HepG2 (cell line): ENCODE data around the gene MYH9. TPM values are rescaled to one million over a fixed set of nuclear protein-coding genes. Genes with fewer than 3 reads are reported as not detected.

Experiments used
- ARID2 ChIP-seq: sonication (generic); formaldehyde crosslinking; IDR thresholded peaks from 2 replicates; pipeline ENCODE4 v1.8.1; 2022; ENCODE audit warnings: mild to moderate bottlenecking, missing genetic modification reagents, borderline replicate concordance
- DNMT1 ChIP-seq: sonication (generic); formaldehyde crosslinking; IDR thresholded peaks from 2 replicates; pipeline ENCODE4 v1.5.1; 2020; ENCODE audit warnings: mild to moderate bottlenecking, missing genetic modification reagents
- HNRNPLL ChIP-seq: fragments of 200-400 bp; formaldehyde crosslinking; IDR thresholded peaks from 2 replicates; pipeline ENCODE4 v1.6.1; 2017; ENCODE audit warnings: mild to moderate bottlenecking, low read depth, low read length; ENCODE audit not compliant: poor library complexity, severe bottlenecking
- MAZ ChIP-seq, 2 experiments: sonication (generic) in 1 of 2; formaldehyde crosslinking in 1 of 2; IDR thresholded peaks; 2 replicates each; pipeline versions ENCODE4 v1.5.0 to v1.6.1; 2012 to 2020; ENCODE audit warnings: low read depth in 2 of 2, mild to moderate bottlenecking in 2 of 2, borderline replicate concordance in 1 of 2, improper control_type of control experiment in 1 of 2, low read length in 1 of 2, missing genetic modification reagents in 1 of 2, moderate library complexity in 1 of 2
- MXI1 ChIP-seq: IDR thresholded peaks from 3 replicates; pipeline ENCODE4 v1.6.1; 2012; ENCODE audit warnings: low read depth, low read length, inconsistent platforms, borderline replicate concordance
- NCOA5 ChIP-seq: sonication (generic); formaldehyde crosslinking; IDR thresholded peaks from 2 replicates; pipeline ENCODE4 v1.4.0; 2020; ENCODE audit warnings: missing genetic modification reagents
- PCBP1 ChIP-seq: fragments of 200-400 bp; formaldehyde crosslinking; IDR thresholded peaks from 2 replicates; pipeline ENCODE4 v1.6.1; 2017; ENCODE audit warnings: mild to moderate bottlenecking, low read depth, low read length, borderline replicate concordance
- POLR2A ChIP-seq, 2 experiments: IDR thresholded peaks; 2 replicates each; pipeline ENCODE4 v1.6.1; 2011; ENCODE audit warnings: low read depth in 2 of 2, low read length in 2 of 2, mild to moderate bottlenecking in 1 of 2, moderate library complexity in 1 of 2; ENCODE audit not compliant: insufficient read depth in 1 of 2
- RXRB ChIP-seq: IDR thresholded peaks from 2 replicates; pipeline ENCODE4 v1.6.1; 2016; ENCODE audit warnings: borderline replicate concordance, missing genetic modification reagents, missing compliant biosample characterization
- SMYD3 ChIP-seq: sonication (generic); formaldehyde crosslinking; IDR thresholded peaks from 2 replicates; pipeline ENCODE4 v1.8.1; 2023; ENCODE audit warnings: mild to moderate bottlenecking, missing genetic modification reagents
- TSC22D2 ChIP-seq: sonication (generic); formaldehyde crosslinking; IDR thresholded peaks from 2 replicates; pipeline ENCODE4 v1.5.1; 2020; ENCODE audit warnings: missing genetic modification reagents, mild to moderate bottlenecking, borderline replicate concordance
- ZNF333 ChIP-seq: sonication (generic); formaldehyde crosslinking; IDR thresholded peaks from 2 replicates; pipeline ENCODE4 v1.4.0; 2020; ENCODE audit warnings: mild to moderate bottlenecking, missing genetic modification reagents, borderline replicate concordance
- ZNF772 ChIP-seq: sonication (generic); formaldehyde crosslinking; IDR thresholded peaks from 2 replicates; pipeline ENCODE4 v1.5.0; 2020; ENCODE audit warnings: mild to moderate bottlenecking, missing genetic modification reagents
- polyA plus RNA-seq, 8 experiments: library from polyadenylated mRNA; depleted of rRNA in 3 of 8; stranded (reverse) in 7 of 8; unstranded in 1 of 8; fragments of >200 nt; fragmentation: Illumina TruSeq in 4 of 8; extraction: Trizol in 4 of 8; gene quantifications; 2 replicates each; pipeline versions ENCODE4 v1.2.1 to v1.2.3, GENCODE V29; 2011 to 2016; ENCODE audit warnings: low read depth in 4 of 8, missing spikeins in 1 of 8, mixed read lengths in 1 of 8; ENCODE audit not compliant: insufficient read depth in 1 of 8
- total RNA-seq, 5 experiments: library from RNA; depleted of rRNA; stranded (reverse); fragments of >200 nt; fragmentation: Illumina TruSeq; extraction: Trizol; gene quantifications; 2 replicates each; pipeline ENCODE4 v1.2.3, GENCODE V29; 2016; ENCODE audit warnings: low read depth in 1 of 5
- TF ChIP-seq, protein P1 (sequence below): sonication (generic); formaldehyde crosslinking; IDR thresholded peaks from 2 replicates; pipeline ENCODE4 v1.5.0; 2020; ENCODE audit warnings: mild to moderate bottlenecking, missing genetic modification reagents, borderline replicate concordance
- TF ChIP-seq, protein P2 (sequence below): sonication (generic); formaldehyde crosslinking; IDR thresholded peaks from 2 replicates; pipeline ENCODE4 v1.8.0; 2023; ENCODE audit warnings: mild to moderate bottlenecking, missing genetic modification reagents
- TF ChIP-seq, protein P3 (sequence below): sonication (generic); formaldehyde crosslinking; IDR thresholded peaks from 2 replicates; pipeline ENCODE4 v1.8.0; 2022; ENCODE audit warnings: mild to moderate bottlenecking, missing genetic modification reagents, borderline replicate concordance

Gene MYH9
- total and polyA plus RNA-seq, 2 of the 13 experiments (the other 11 are each of a cell fraction or from before 2014, with no cell fraction given): 50.7 to 98.5 TPM

DNA sequence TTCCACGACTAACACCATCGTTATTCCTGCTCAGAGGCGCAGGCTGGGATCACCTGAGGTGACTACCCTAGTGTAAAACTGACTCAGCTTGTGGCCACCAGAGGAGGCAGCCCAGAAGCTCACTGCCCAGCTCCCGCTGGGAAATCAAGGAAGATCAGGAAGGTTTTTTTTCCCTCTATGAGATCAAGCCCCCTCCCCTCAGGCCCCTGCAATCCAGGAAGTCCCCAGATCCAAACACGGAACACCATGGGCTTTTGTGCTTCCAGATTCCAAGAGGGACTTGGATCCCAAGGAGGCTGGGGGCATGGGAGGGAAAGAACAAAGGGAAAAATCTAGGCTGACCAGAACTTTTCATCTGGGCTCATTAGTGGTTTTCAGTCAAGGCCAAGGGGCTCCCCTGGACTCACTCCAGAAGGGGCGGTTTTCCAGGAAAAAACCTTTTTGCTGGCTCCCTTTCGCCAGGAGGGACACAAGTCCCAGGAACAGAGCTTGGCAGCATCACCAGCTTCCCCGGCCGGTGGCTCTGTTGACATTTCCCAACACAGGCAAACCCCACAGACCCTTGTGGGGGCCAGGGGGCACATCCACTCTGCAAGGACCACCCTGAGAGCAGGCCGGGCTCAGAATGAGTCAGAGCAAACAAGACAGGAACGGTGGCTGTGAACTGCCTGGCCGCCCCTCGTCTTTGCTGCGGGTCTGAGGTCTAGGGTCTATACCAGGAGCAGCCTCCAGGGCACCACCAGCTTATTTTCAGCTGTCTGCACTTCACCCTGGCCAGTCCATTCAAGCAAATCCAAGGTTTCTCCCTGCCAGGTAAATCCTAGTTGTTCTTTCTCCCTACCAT lies 36.8 kb downstream of the MYH9 start (continued):
- TF ChIP-seq TSC22D2 (no peak), HNRNPLL (peak; percentile 17), ZNF772 (no peak), POLR2A (IDR thresholded peaks at IDR 0.05; ENCODE audit: insufficient read depth in 1 of 2, low read depth in 2 of 2, low read length in 2 of 2) (no peak; a peak in 1 of 4 replicates), RXRB (CRISPR knock-in tag) (peak; percentile 61), ZNF333 (CRISPR knock-in tag) (no peak), NCOA5 (CRISPR knock-in tag) (no peak), MAZ (IDR thresholded peaks at IDR 0.05; ENCODE audit: borderline replicate concordance, low read depth, low read length) (peak; percentile 82; the same call in 1 of the 2 replicates), MAZ (CRISPR knock-in tag; IDR thresholded peaks at IDR 0.05; ENCODE audit: low read depth) (peak; percentile 84), MXI1 (peak; percentile 42; the same call in 1 of the 3 replicates), SMYD3 (CRISPR knock-in tag) (0 out of 2 replicates have a peak, but pooled peaks have one; percentile 43), ARID2 (CRISPR knock-in tag) (peak; percentile 84; the same call in 1 of the 2 replicates), PCBP1 (no peak), DNMT1 (no peak)
- TF ChIP-seq, protein P1, sequence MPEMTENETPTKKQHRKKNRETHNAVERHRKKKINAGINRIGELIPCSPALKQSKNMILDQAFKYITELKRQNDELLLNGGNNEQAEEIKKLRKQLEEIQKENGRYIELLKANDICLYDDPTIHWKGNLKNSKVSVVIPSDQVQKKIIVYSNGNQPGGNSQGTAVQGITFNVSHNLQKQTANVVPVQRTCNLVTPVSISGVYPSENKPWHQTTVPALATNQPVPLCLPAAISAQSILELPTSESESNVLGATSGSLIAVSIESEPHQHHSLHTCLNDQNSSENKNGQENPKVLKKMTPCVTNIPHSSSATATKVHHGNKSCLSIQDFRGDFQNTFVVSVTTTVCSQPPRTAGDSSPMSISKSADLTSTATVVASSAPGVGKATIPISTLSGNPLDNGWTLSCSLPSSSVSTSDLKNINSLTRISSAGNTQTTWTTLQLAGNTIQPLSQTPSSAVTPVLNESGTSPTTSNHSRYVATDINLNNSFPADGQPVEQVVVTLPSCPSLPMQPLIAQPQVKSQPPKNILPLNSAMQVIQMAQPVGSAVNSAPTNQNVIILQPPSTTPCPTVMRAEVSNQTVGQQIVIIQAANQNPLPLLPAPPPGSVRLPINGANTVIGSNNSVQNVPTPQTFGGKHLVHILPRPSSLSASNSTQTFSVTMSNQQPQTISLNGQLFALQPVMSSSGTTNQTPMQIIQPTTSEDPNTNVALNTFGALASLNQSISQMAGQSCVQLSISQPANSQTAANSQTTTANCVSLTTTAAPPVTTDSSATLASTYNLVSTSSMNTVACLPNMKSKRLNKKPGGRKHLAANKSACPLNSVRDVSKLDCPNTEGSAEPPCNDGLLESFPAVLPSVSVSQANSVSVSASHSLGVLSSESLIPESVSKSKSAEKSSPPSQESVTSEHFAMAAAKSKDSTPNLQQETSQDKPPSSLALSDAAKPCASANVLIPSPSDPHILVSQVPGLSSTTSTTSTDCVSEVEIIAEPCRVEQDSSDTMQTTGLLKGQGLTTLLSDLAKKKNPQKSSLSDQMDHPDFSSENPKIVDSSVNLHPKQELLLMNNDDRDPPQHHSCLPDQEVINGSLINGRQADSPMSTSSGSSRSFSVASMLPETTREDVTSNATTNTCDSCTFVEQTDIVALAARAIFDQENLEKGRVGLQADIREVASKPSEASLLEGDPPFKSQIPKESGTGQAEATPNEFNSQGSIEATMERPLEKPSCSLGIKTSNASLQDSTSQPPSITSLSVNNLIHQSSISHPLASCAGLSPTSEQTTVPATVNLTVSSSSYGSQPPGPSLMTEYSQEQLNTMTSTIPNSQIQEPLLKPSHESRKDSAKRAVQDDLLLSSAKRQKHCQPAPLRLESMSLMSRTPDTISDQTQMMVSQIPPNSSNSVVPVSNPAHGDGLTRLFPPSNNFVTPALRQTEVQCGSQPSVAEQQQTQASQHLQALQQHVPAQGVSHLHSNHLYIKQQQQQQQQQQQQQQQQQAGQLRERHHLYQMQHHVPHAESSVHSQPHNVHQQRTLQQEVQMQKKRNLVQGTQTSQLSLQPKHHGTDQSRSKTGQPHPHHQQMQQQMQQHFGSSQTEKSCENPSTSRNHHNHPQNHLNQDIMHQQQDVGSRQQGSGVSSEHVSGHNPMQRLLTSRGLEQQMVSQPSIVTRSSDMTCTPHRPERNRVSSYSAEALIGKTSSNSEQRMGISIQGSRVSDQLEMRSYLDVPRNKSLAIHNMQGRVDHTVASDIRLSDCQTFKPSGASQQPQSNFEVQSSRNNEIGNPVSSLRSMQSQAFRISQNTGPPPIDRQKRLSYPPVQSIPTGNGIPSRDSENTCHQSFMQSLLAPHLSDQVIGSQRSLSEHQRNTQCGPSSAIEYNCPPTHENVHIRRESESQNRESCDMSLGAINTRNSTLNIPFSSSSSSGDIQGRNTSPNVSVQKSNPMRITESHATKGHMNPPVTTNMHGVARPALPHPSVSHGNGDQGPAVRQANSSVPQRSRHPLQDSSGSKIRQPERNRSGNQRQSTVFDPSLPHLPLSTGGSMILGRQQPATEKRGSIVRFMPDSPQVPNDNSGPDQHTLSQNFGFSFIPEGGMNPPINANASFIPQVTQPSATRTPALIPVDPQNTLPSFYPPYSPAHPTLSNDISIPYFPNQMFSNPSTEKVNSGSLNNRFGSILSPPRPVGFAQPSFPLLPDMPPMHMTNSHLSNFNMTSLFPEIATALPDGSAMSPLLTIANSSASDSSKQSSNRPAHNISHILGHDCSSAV (CRISPR knock-in tag): no peak
- TF ChIP-seq, protein P2, sequence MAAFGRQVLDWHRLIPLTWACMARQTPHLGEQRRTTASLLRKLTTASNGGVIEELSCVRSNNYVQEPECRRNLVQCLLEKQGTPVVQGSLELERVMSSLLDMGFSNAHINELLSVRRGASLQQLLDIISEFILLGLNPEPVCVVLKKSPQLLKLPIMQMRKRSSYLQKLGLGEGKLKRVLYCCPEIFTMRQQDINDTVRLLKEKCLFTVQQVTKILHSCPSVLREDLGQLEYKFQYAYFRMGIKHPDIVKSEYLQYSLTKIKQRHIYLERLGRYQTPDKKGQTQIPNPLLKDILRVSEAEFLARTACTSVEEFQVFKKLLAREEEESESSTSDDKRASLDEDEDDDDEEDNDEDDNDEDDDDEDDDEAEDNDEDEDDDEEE (CRISPR knock-in tag): no peak
- TF ChIP-seq, protein P3, sequence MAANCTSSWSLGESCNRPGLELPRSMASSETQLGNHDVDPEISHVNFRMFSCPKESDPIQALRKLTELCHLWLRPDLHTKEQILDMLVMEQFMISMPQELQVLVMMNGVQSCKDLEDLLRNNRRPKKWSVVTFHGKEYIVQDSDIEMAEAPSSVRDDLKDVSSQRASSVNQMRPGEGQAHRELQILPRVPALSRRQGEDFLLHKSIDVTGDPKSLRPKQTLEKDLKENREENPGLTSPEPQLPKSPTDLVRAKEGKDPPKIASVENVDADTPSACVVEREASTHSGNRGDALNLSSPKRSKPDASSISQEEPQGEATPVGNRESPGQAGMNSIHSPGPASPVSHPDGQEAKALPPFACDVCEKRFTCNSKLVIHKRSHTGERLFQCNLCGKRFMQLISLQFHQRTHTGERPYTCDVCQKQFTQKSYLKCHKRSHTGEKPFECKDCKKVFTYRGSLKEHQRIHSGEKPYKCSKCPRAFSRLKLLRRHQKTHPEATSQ: peak; percentile 57; the same call in 1 of the 2 replicates
